GM10248 (cell line): ENCODE data around the gene AMY1B.
"Not testable (repeated sequence)": the region's sequence is repeated elsewhere in the genome, so short reads cannot be mapped to it uniquely, and the experiment has no call there.

Experiments used
- CTCF ChIA-PET: fragments of 300-600 bp; sonication (Branson Sonifier 250); formaldehyde crosslinking; extraction: SDS; loops from one replicate; lab custom pipeline; 2021; ENCODE audit warnings: antibody characterized with exemption; lab: Yijun Ruan, JAX
- POLR2A ChIA-PET: fragments of 350-650 bp; sonication (Branson Sonifier 250); formaldehyde crosslinking; extraction: SDS; loops from one replicate; lab custom pipeline; 2020; ENCODE audit warnings: antibody characterized with exemption; lab: Yijun Ruan, JAX
- DNase-seq: peaks from one replicate; pipeline ENCODE4 v3.0.0; 2012; ENCODE audit errors: extremely low spot score

Gene AMY1B

GRCh38 chr1:103696110-103696509 is at the start of gene AMY1B:
AMY1B (minus strand) TSS chr1:103696210; CDS start chr1:103695639, 571 bp downstream.
- DNase-seq, CTCF ChIA-PET: not testable (repeated sequence)

GRCh38 chr1:103745040-103745439 is 49.0 kb upstream of the AMY1B start:
- CTCF ChIA-PET, POLR2A ChIA-PET, DNase-seq: not testable (repeated sequence)

More at GRCh38 chr1:103696110-103696509, at the start of gene AMY1B:
- POLR2A ChIA-PET = not testable (repeated sequence)

- DNase-seq, POLR2A ChIA-PET, CTCF ChIA-PET: not testable (repeated sequence)
These were observed 48.4 kb upstream of the AMY1B start for GRCh38 chr1:103744449-103744848.

GRCh38 chr1:103738031-103738430 is 42.0 kb upstream of the AMY1B start:
- DNase-seq, POLR2A ChIA-PET, CTCF ChIA-PET: not testable (repeated sequence)

- CTCF ChIA-PET, POLR2A ChIA-PET, DNase-seq: not testable (repeated sequence)
These were observed 39.3 kb upstream of the AMY1B start for GRCh38 chr1:103735334-103735733.

GRCh38 chr1:103721473-103721872 is 25.5 kb upstream of the AMY1B start:
- DNase-seq, CTCF ChIA-PET, POLR2A ChIA-PET: not testable (repeated sequence)

- DNase-seq, POLR2A ChIA-PET, CTCF ChIA-PET: not testable (repeated sequence)
These were observed 21.4 kb upstream of the AMY1B start for GRCh38 chr1:103717404-103717803.

GRCh38 chr1:103710381-103710780 is 14.4 kb upstream of the AMY1B start:
- POLR2A ChIA-PET, CTCF ChIA-PET: not testable (repeated sequence)

GRCh38 chr1:103707670-103708069 is 11.7 kb upstream of the AMY1B start:
- DNase-seq, CTCF ChIA-PET, POLR2A ChIA-PET: not testable (repeated sequence)

More at GRCh38 chr1:103710381-103710780, 14.4 kb upstream of the AMY1B start:
- DNase-seq = not testable (repeated sequence)

GRCh38 chr1:103701256-103701655 is 5.2 kb upstream of the AMY1B start:
- DNase-seq, CTCF ChIA-PET, POLR2A ChIA-PET: not testable (repeated sequence)

- CTCF ChIA-PET, POLR2A ChIA-PET, DNase-seq: not testable (repeated sequence)
These were observed 4.7 kb upstream of the AMY1B start for GRCh38 chr1:103700669-103701068.

- CTCF ChIA-PET, POLR2A ChIA-PET, DNase-seq: not testable (repeated sequence)
These were observed 1.4 kb upstream of the AMY1B start for GRCh38 chr1:103697430-103697829.

- DNase-seq, POLR2A ChIA-PET, CTCF ChIA-PET: not testable (repeated sequence)
These were observed 19.7 kb downstream of the AMY1B start for GRCh38 chr1:103676335-103676734.

- POLR2A ChIA-PET, DNase-seq, CTCF ChIA-PET: not testable (repeated sequence)
These were observed 40.5 kb downstream of the AMY1B start, which contains the start of gene AMY1A for GRCh38 chr1:103655460-103655859. AMY1A (plus strand) TSS chr1:103655760; CDS start chr1:103656331, 571 bp downstream.

- DNase-seq, POLR2A ChIA-PET: not testable (repeated sequence)
These were observed 41.9 kb downstream of the AMY1B start for GRCh38 chr1:103654133-103654532.

GRCh38 chr1:103650889-103651288 is 45.1 kb downstream of the AMY1B start:
- CTCF ChIA-PET = not testable (repeated sequence)

More at GRCh38 chr1:103654133-103654532, 41.9 kb downstream of the AMY1B start:
- CTCF ChIA-PET = not testable (repeated sequence)

GRCh38 chr1:103650305-103650704 is 45.7 kb downstream of the AMY1B start:
- CTCF ChIA-PET, DNase-seq, POLR2A ChIA-PET: not testable (repeated sequence)

More at GRCh38 chr1:103650889-103651288, 45.1 kb downstream of the AMY1B start:
- POLR2A ChIA-PET, DNase-seq: not testable (repeated sequence)

- POLR2A ChIA-PET, CTCF ChIA-PET, DNase-seq: not testable (repeated sequence)
These were observed 52.1 kb downstream of the AMY1B start for GRCh38 chr1:103643908-103644307.

GRCh38 chr1:103641194-103641593 is 54.8 kb downstream of the AMY1B start:
- CTCF ChIA-PET, POLR2A ChIA-PET, DNase-seq: not testable (repeated sequence)
